K562 treated with DMSO at 1 percent for 4 hours (cell line): Measurements from ENCODE around the gene ANKFN1. TPM values are rescaled to one million over a fixed set of nuclear protein-coding genes. Genes with fewer than 3 reads are reported as not detected.

Experiments used
- total RNA-seq: library from RNA; unstranded; fragments of 300-600 nt; gene quantifications from 2 replicates; pipeline ENCODE4 v1.2.3, GENCODE V29; 2022; ENCODE audit not compliant: insufficient read depth

Gene ANKFN1
- total RNA-seq: 2.5 and 3.0 TPM in 2 replicates

GRCh38 chr17:56152874-56153602 is at the start of gene ANKFN1:
Gene ANKFN1, plus strand, starts transcription at chr17:56153475. Its CDS starts 59,193 bp downstream, at chr17:56212668.

